ENCODE data around the gene FLVCR2.
A peak's percentile ranks its signal among the peaks of the same experiment; 100 is the strongest.

The FLVCR2 gene

GRCh38 chr14:75649337-75649736 is 70.9 kb downstream of the FLVCR2 start:
- DNase-seq (ENCODE audit: extremely low spot score), result no peak
- TF ChIP-seq HDGF (IDR thresholded peaks at IDR 0.05; ENCODE audit: borderline replicate concordance) (no peak), CTBP1 (IDR thresholded peaks at IDR 0.05; ENCODE audit: borderline replicate concordance) (no peak), FOXA1 (IDR thresholded peaks at IDR 0.05) (no peak), PKNOX1 (IDR thresholded peaks at IDR 0.05) (no peak), SUZ12 (IDR thresholded peaks at IDR 0.05) (no peak), ELF4 (IDR thresholded peaks at IDR 0.05) (no peak), FOXM1 (IDR thresholded peaks at IDR 0.05; ENCODE audit: borderline replicate concordance) (no peak), BHLHE40 (IDR thresholded peaks at IDR 0.05; ENCODE audit: borderline replicate concordance) (no peak), LEF1 (IDR thresholded peaks at IDR 0.05; ENCODE audit: borderline replicate concordance) (no peak), FOXK2 (IDR thresholded peaks at IDR 0.05) (no peak), ARNT (IDR thresholded peaks at IDR 0.05) (no peak), ZNF384 (IDR thresholded peaks at IDR 0.05) (no peak)
- CTCF ChIA-PET, result interaction anchor here (0.9 kb wide), 2 partner anchors 44 to 71 kb away, joined by 4 to 5 read pairs; no protein-coding TSS in a partner anchor
- POLR2A ChIA-PET, result no interaction called here

DNA sequence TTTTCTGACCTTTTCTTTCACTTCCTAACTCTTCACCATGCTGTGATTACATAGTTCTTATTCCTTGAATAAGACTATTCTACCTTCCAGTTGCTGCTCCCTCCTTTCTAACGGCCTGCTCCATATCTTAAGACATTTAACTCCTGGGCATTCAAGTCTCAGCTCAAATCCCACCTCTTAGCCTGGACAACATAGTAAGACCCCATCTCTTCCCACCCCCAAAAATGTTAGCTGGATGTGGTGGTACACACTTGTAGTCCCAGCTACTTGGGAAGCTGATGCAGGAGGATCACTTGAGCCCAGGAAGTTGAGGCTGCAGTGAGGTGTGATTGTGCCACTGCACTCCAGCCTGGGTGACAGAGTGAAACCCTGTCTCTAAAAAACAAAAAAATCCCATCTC is 71.4 kb downstream of the FLVCR2 start:
- ChIA-PET POLR2A (no interaction called here), CTCF (interaction anchor here (0.9 kb wide), 2 partner anchors 45 to 72 kb away, joined by 4 to 5 read pairs; no protein-coding TSS in a partner anchor)
- TF ChIP-seq HDGF (IDR thresholded peaks at IDR 0.05; ENCODE audit: borderline replicate concordance) (no peak), SUZ12 (IDR thresholded peaks at IDR 0.05) (no peak), CTBP1 (IDR thresholded peaks at IDR 0.05; ENCODE audit: borderline replicate concordance) (no peak), ZNF384 (IDR thresholded peaks at IDR 0.05) (no peak), NFRKB (IDR thresholded peaks at IDR 0.05) (no peak), BHLHE40 (IDR thresholded peaks at IDR 0.05; ENCODE audit: borderline replicate concordance) (no peak), LEF1 (IDR thresholded peaks at IDR 0.05; ENCODE audit: borderline replicate concordance) (no peak)
- no peak for DNase-seq (ENCODE audit: extremely low spot score)

DNA sequence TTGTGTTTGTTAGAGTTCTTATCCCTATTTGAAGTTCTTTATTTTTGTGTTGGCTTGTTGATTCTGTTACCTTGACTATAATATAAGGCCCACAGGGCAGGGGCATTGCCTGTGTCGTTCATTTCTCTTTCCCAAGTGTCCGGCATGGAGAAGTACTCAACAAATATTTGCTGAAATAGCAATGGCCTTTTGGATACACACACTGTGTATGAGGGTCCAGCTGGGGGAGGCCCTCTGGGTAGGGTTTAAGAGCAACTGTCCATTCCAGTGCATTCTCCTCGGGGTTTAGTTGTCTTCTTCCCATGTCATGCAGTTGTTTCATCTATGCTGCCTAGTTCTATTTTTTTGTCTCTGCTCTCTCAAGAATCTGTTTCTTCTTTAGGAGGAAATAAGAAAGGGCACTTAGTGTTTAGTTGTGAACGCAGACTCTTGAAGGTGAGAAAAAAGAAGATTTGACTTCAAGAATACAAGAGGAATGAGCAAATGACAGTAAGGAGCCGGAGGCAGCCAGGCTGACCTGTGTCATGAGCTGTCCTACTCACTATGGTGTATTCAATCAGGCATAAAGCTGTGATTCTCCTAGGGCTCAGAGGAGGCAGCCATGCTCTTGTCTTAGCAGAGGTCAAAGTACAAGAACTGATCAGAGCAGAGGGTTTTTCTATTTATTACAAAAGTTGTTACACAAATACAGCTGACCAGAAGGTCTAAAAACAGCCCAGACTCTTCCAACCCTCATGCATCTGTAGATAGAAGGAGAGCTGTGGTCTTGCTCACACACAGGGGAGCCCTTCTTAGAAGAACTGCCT is 72.0 kb downstream of the FLVCR2 start:
- CTCF ChIA-PET, result interaction anchor here (0.9 to 7.4 kb wide), 2 partner anchors 73 kb away, joined by 5 to 76 read pairs; partner anchors contain the start of gene FLVCR2

GRCh38 chr14:75653563-75653962 is 75.1 kb downstream of the FLVCR2 start:
- POLR2A ChIA-PET, result interaction anchor here (2.8 kb wide), 1 partner anchor 76 kb away, joined by 11 read pairs; no protein-coding TSS in a partner anchor
- no peak for TF ChIP-seq HDGF (IDR thresholded peaks at IDR 0.05; ENCODE audit: borderline replicate concordance)
- no peak for TF ChIP-seq PKNOX1 (IDR thresholded peaks at IDR 0.05)
- TF ChIP-seq BHLHE40 (IDR thresholded peaks at IDR 0.05; ENCODE audit: borderline replicate concordance), result no peak
- TF ChIP-seq CTBP1 (IDR thresholded peaks at IDR 0.05; ENCODE audit: borderline replicate concordance), result no peak
- no peak for TF ChIP-seq ELF4 (IDR thresholded peaks at IDR 0.05)
- no peak for TF ChIP-seq ARNT (IDR thresholded peaks at IDR 0.05)
- TF ChIP-seq NFRKB (IDR thresholded peaks at IDR 0.05), result no peak
- no peak for TF ChIP-seq LEF1 (IDR thresholded peaks at IDR 0.05; ENCODE audit: borderline replicate concordance)
- no peak for TF ChIP-seq FOXA1 (IDR thresholded peaks at IDR 0.05)
- no peak for TF ChIP-seq SUZ12 (IDR thresholded peaks at IDR 0.05)
- no peak for TF ChIP-seq L3MBTL2 (conservative IDR thresholded peaks at IDR 0.05)
- no peak for TF ChIP-seq FOXK2 (IDR thresholded peaks at IDR 0.05)
- TF ChIP-seq TARDBP (IDR thresholded peaks at IDR 0.05), result no peak
- TF ChIP-seq FOXM1 (IDR thresholded peaks at IDR 0.05; ENCODE audit: borderline replicate concordance), result no peak
- no peak for TF ChIP-seq ZNF384 (IDR thresholded peaks at IDR 0.05)
- no peak for TF ChIP-seq SP1 (IDR thresholded peaks at IDR 0.05)
- no peak for DNase-seq (ENCODE audit: extremely low spot score)
- CTCF ChIA-PET, result interaction anchor here (0.6 to 7.4 kb wide), 9 partner anchors 20 to 368 kb away, joined by 3 to 76 read pairs (median 3); partner anchors contain the start of gene FLVCR2

More for the DNA sequence above, 72.0 kb downstream of the FLVCR2 start:
- DNase-seq (ENCODE audit: extremely low spot score), result no peak
- POLR2A ChIA-PET, result no interaction called here
- TF ChIP-seq LEF1 (IDR thresholded peaks at IDR 0.05; ENCODE audit: borderline replicate concordance), result no peak
- TF ChIP-seq PKNOX1 (IDR thresholded peaks at IDR 0.05), result no peak
- TF ChIP-seq ARNT (IDR thresholded peaks at IDR 0.05), result no peak
- no peak for TF ChIP-seq ELF4 (IDR thresholded peaks at IDR 0.05)
- no peak for TF ChIP-seq SP1 (IDR thresholded peaks at IDR 0.05)
- no peak for TF ChIP-seq BHLHE40 (IDR thresholded peaks at IDR 0.05; ENCODE audit: borderline replicate concordance)
- TF ChIP-seq TARDBP (IDR thresholded peaks at IDR 0.05), result no peak
- TF ChIP-seq FOXK2 (IDR thresholded peaks at IDR 0.05), result no peak
- TF ChIP-seq FOXA1 (IDR thresholded peaks at IDR 0.05), result no peak
- no peak for TF ChIP-seq L3MBTL2 (conservative IDR thresholded peaks at IDR 0.05)
- TF ChIP-seq ZNF384 (IDR thresholded peaks at IDR 0.05), result no peak
- TF ChIP-seq NFRKB (IDR thresholded peaks at IDR 0.05), result no peak
- no peak for TF ChIP-seq HDGF (IDR thresholded peaks at IDR 0.05; ENCODE audit: borderline replicate concordance)
- no peak for TF ChIP-seq FOXM1 (IDR thresholded peaks at IDR 0.05; ENCODE audit: borderline replicate concordance)
- TF ChIP-seq SUZ12 (IDR thresholded peaks at IDR 0.05), result no peak
- TF ChIP-seq CTBP1 (IDR thresholded peaks at IDR 0.05; ENCODE audit: borderline replicate concordance), result no peak

- peak; percentile 79 for DNase-seq (ENCODE audit: extremely low spot score)
- CTCF ChIA-PET, result interaction anchor here (0.6 to 7.4 kb wide), 14 partner anchors 10 to 368 kb away, joined by 3 to 76 read pairs (median 4); partner anchors contain the start of gene FLVCR2
- POLR2A ChIA-PET, result interaction anchor here (2.8 kb wide), 1 partner anchor 77 kb away, joined by 11 read pairs; no protein-coding TSS in a partner anchor
- no peak for TF ChIP-seq TARDBP (IDR thresholded peaks at IDR 0.05)
- no peak for TF ChIP-seq ARNT (IDR thresholded peaks at IDR 0.05)
- no peak for TF ChIP-seq LEF1 (IDR thresholded peaks at IDR 0.05; ENCODE audit: borderline replicate concordance)
- no peak for TF ChIP-seq PKNOX1 (IDR thresholded peaks at IDR 0.05)
- TF ChIP-seq SUZ12 (IDR thresholded peaks at IDR 0.05), result no peak
- TF ChIP-seq FOXM1 (IDR thresholded peaks at IDR 0.05; ENCODE audit: borderline replicate concordance), result no peak
- no peak for TF ChIP-seq NFRKB (IDR thresholded peaks at IDR 0.05)
- TF ChIP-seq FOXK2 (IDR thresholded peaks at IDR 0.05), result no peak
- TF ChIP-seq ELF4 (IDR thresholded peaks at IDR 0.05), result no peak
- TF ChIP-seq HDGF (IDR thresholded peaks at IDR 0.05; ENCODE audit: borderline replicate concordance), result no peak
- TF ChIP-seq CTBP1 (IDR thresholded peaks at IDR 0.05; ENCODE audit: borderline replicate concordance), result no peak
Measured at GRCh38 chr14:75654127-75654732, 75.8 kb downstream of the FLVCR2 start.

All from HEK293T (cell line).